SK-MEL-5 (cell line): ENCODE results near the gene GLI2. TPM values are rescaled to one million over a fixed set of nuclear protein-coding genes. Genes with fewer than 3 reads are reported as not detected.

Experiments
- DNase-seq: peaks from one replicate; pipeline ENCODE4 v3.0.0-alpha.2; 2016; ENCODE audit warnings: low read depth, low spot score
- in situ Hi-C: cut with HindIII; loops from 2 replicates; pipeline ENCODE4 v1.10.0; 2016; ENCODE audit warnings: low sequenced_read_pairs, high pct_unique_total_duplicates, low pct_unique_long_range_greater_than_20kb
- total RNA-seq: library from RNA; depleted of rRNA; stranded (reverse); fragments of >200 nt; shearing (Covaris generic); gene quantifications from 2 replicates; pipeline ENCODE4 v1.2.3, GENCODE V29; 2014

The GLI2 gene
- total RNA-seq, 1 experiment from 2014 or later: 0.24 TPM

DNA sequence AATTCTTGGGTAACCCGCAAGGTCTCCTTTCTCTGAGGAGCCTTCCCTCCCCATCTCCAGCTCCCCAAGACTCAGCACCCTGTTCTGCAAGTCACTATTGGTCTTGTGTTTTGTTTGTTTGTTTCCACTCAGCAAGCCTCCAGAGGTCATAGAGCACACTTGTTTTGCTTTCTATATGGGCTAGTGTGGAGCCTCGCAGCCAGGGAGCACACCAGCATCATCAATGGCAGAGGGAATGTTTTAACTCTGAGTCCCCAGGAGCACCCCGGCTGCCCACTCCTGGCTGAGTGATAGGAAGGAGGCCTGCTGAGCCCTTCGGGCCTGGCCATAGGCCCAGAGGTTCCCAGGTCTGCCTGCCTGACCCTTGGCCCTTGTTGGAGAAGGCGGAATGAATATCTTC, 36.6 kb downstream of the GLI2 start:
- no peak for DNase-seq
- in situ Hi-C loops: no loop called here

DNA sequence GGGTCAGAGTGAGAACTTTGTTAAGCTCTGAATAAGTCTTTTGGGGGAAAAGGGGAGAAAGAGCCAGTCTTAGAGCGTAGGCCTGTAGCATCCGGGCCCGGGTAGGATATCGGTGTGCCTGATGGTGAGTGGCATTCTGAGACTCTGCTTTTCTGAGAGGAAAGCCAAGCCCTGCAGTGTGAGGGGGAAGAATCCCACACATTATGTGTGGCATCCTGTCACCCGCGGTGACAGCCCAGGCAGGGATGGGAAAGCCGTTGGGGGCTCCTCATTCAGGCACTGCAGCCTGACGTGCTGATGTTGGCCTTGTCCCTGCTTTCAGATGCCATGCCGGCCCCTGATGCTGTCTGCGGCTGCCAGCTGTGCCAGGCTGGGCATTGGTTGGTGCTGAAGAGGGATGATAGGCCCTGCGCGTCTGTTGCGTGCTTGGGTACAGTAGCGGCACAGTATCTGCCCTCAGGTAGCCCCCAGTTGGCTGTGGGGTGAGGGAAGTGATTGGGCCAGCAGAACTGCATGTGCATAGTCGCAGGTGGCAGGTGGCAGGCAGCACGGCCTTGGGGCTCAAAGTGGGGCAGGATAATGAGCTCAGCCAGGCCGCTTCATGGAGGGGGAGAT, 37.6 kb downstream of the GLI2 start:
- in situ Hi-C loops: no loop called here
- DNase-seq: no peak

DNA sequence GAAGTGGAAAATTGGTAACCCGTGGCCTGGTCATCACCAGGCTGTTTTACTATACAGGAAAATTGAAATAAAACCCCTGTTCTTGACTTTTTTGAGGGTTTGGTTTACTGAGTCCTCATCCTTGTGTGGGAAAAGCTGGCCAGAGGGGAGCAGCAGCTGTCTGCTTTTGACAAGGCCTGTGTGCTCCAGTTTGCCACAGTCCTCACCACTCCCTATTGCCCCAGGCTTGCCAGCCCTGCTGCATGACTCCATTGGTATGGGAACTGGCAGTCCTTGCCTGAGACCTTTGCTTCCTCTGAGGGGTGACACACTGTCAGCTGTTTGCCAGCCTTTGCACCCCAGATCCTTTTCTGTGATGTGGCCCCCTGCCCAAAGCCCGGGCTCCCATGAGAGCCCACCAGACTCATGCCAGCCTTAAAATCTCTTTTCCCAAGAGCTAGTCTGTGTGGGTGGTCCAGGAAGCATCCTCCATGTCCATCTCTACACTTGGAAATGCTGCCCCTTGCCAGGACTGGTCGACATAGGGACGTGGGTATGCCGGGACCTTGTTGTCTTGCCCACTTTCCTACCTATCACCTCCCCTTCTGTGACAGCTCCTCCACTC, 39.0 kb downstream of the GLI2 start:
- no peak for DNase-seq
- in situ Hi-C loops: no loop called here

DNA sequence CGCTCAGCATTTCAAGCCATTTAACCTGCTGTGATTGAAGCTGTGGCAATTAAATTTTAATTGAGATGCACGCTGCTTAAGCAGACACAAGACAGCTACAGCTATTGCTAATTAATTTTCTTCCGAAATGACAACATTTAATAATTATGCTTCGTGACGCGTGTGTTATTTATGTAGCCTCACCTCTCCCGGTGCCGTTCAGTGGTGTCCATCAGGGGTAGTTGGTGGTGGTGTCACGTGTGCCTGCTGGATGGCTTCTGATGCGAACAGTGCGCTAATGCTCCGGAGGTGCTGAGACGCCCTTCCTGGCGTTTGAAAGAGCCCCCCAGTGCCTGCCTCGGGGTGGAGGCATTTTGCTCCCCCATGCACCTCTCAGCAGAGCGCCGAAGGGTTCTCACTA, 39.5 kb downstream of the GLI2 start:
- DNase-seq: no peak
- in situ Hi-C loops: no loop called here

DNA sequence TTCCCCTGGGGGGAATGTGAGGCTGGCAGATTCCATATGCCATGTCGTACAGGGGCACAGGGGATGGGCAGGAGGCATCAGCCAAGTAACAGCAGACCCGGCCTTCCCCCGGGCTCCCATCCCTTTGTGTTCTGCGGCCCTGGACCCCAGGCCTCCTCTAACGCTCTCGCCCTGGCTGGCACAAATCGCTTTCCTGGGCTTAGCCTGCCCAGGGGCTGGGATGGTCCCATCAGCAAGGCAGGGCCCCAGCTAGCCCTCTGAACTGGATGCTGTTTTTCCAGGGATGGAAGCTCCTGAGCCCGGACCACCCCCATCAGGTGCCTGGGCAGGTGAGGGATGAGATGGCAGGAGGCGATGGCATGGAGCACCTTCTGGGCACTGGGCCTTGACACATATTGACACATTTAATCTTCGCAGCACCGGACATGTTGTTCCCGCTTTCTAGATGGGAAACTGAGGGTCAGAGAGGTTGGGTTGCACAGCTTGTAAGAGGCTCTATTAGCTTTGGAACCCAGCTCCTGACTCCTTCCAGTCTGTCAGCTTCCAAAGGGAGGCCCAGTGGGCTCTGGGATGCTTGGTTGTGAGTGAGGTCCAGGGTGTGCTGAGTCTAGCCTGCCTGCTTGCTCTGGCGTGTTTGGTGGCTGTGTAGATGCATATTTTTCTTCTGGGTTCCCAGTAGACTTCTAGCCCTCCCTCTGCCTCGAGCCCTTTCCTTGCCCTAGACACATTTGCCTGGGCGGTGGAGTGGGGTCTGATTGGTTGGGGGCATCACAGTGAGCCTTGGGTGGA, 40.3 kb downstream of the GLI2 start:
- in situ Hi-C loops: no loop called here
- DNase-seq: no peak

DNA sequence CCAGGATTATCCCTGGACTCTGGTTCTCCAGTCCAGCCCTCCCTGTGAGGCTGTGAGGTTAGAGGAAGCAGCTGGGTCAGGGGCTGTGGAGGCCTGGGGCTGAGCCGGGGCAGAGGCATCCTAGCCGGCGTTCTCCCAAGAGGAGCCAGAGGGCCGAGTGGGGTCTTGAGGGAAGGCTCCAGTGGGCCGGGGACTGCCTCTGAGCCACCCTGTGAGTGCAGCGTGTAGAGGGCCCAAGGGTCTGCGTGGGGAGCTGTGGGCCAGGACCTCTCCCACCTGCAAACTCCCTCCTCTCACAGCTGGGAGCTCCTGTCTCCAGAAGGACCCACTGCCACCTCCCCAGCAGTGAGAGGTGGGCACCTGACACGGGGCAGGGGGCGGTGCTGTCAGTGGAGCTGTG, 41.0 kb downstream of the GLI2 start:
- DNase-seq: no peak
- in situ Hi-C loops: no loop called here

DNA sequence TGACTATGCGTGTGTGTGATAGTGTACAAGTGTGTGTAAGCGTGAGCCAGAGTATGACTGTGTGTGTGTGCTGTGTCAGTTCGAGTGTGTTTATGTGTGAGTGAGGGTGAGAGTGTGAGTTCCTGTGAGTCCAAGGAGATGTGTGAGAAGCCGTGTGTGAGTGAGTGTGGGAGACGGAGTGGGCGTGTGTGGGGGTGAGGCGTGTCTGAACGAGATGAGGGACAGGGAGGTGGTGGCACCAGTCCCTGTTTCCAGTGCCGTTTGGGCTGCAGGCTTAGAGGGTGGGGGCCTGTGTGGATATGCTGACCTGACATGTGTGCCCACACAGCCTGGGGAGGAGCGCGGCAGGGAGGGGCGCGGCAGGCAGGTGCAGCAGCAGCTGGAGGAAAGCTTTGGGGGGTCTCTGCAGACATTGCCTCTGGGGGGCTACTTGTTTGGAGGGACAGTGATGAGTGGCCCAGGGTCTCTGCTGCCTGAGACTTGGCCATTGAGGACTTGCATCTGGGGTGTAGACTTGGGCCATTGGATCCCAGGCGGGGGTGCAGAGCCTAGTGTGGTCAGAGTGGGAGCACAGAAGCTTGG, 41.6 kb downstream of the GLI2 start:
- DNase-seq: no peak
- in situ Hi-C loops: no loop called here

DNA sequence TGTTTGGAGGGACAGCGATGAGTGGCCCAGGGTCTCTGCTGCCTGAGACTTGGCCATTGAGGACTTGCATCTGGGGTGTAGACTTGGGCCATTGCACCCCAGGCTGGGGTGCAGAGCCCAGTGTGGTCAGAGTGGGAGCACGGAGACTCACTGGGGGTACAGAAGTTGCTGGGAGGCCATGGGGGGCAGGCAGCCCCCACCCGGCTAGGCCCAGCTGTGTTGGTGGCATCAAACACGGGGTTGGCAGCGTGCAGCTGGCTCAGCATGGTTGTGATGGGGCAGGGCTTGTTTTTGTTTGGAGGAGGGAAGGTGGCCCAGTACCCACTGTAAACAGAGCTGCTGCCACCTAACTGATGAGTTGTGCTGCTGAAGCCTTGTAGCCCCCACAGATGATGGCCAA, 42.1 kb downstream of the GLI2 start:
- no peak for DNase-seq
- in situ Hi-C loops: no loop called here

DNA sequence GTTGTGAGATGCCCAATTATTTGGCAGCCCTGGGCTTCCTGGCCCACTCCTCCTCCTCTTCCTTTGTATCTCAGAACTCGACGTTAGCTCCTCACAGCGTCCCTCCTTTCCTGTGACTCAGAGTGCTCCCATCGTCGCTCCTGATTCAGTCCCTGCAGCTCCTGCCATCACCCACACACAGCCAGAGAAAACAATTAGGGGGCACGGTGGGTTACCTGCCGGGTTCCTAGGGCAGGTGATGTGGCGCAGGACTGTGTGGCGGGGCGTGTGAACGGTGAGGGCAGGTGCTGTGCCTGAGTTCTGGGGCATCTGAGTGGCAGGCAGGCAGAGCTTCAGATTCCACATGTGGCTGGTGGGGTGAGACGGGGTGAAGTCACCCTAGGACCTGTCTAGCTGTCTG, 42.6 kb downstream of the GLI2 start:
- DNase-seq: no peak
- in situ Hi-C loops: no loop called here

DNA sequence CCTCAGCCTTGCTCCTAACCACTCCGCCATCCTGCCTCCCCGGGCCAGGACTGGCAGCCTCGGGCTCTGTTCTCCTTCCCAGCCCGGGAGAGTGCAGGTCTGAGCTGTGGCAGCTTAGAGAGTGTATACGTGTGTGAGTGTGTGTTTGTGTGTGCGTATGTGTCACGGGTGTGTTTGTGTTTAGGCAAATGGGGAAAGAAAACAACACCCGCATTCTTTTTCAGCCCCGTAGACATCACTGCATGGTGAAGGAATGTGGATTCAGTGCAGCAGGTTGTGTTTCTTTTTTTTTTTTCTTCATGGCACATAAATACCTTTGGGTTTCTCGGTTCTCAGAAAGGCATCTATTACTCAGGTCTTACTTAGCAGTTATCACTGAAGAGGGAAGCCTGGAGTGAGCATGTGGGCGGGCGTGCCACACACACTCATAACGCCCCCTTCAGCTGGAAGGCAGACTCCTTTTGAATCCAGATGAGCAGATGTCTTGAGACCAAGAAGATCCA, 44.2 kb downstream of the GLI2 start:
- peak; percentile 39 for DNase-seq
- in situ Hi-C loops: no loop called here

DNA sequence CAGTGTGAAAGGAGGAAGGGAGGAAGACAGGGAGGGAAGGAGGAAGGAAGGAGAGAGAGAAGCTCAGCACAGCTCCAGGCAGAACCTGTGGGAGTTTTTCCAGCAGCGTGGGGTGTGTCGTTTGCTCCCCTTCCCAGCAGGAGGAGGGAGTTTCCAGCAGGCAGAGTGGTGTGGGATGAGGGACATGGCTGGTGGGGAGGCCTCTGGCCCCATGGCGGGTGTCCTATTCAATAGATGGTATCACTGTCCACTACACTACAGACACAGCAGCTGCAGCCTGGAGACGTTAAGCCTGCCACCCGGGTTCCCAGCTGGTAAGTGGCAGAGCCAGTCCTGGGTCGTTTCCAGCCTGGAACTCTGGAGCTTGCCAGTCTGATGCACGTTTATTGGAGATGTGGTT, 44.7 kb downstream of the GLI2 start:
- in situ Hi-C loops: no loop called here
- no peak for DNase-seq

DNA sequence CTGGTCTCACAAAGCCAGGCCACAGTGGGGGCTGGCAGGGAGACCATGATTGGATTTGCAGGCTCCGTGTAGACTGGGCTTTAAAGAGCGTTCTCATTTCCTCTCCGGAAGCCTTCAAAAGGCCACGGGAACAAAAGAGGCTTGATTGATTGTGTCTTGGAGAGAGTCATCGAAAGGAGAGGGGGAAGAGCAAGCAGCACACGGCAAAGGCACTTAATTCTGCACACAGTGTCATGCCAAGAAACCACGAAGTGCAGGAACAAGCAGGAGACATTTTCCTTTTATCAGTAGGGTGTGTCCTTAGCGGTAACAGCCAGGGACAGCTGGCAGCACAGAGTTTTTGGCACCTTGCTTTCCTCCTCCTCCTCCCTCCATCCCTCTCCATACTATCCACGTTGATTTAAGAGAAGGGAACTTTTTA, 47.7 kb downstream of the GLI2 start:
- in situ Hi-C loops: no loop called here

DNA sequence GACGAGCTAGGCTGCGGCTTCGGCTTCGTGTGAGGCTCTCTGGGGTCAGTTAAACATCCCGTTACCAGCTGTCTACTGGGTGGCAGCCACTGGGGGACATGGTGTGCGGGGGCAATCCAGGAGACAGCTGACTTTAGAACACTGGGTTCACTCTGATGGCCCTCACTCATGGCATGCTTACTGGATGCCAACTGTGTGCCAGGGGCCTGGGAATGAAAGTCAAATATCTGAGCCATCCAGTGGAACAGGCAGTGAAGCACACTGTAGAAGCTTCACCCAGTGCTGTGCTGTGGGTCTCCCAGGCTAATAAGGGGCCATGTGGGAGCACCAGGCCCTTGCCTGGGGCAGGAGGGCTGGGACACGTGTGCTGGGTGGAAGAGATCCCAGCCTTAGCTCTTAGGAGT, 48.3 kb downstream of the GLI2 start:
- in situ Hi-C loops: no loop called here
- DNase-seq: no peak

More for the DNA sequence above, 47.7 kb downstream of the GLI2 start:
- DNase-seq: peak; percentile 64
